H1 (cell line): ENCODE data around the gene CMSS1. TPM values are rescaled to one million over a fixed set of nuclear protein-coding genes. Genes with fewer than 3 reads are reported as not detected.

ENCODE experiments used
- CTCF ChIA-PET: fragments of 300-600 bp; sonication (Branson Sonifier 250); formaldehyde crosslinking; loops from one replicate; lab custom pipeline; 2021; ENCODE audit not compliant: partially characterized antibody; lab: Charles Lee
- POLR2A ChIA-PET: fragments of 300-600 bp; sonication (Branson Sonifier 250); formaldehyde crosslinking; loops from one replicate; lab custom pipeline; 2021; ENCODE audit warnings: inconsistent platforms; ENCODE audit not compliant: partially characterized antibody; lab: Charles Lee
- DNase-seq, 2 experiments: peaks; one replicate each; pipeline versions ENCODE4 v3.0.0 to v3.0.0-alpha.2; 2010 to 2022; ENCODE audit warnings: low spot score in 2 of 2, low read depth in 1 of 2, mixed read lengths in 1 of 2
- FAIRE-seq: peaks from 2 replicates; lab custom pipeline; 2011; peaks lifted over from hg19 to GRCh38; lab: Jason Lieb, UNC
- H2AFZ ChIP-seq: 2 replicates; pipeline ENCODE4 v1.8.1; 2012; ENCODE audit warnings: low read length, inconsistent platforms
- H2AK5ac ChIP-seq: 2 replicates; pipeline ENCODE4 v1.6.1; 2013; ENCODE audit warnings: low read depth, low read length
- H2BK120ac ChIP-seq: replicated peaks from 2 replicates; pipeline ENCODE3; 2013; ENCODE audit warnings: low read depth, low read length, inconsistent platforms
- H2BK12ac ChIP-seq: 2 replicates; pipeline ENCODE4 v1.6.1; 2013; ENCODE audit warnings: low read depth, low read length
- H2BK15ac ChIP-seq: 2 replicates; pipeline ENCODE4 v1.6.1; 2013; ENCODE audit warnings: low read length
- H2BK20ac ChIP-seq: 2 replicates; pipeline ENCODE4 v1.6.1; 2013; ENCODE audit warnings: low read length
- H2BK5ac ChIP-seq: 2 replicates; pipeline ENCODE4 v1.6.1; 2013; ENCODE audit warnings: low read depth, low read length
- H3K14ac ChIP-seq: 2 replicates; pipeline ENCODE4 v1.6.1; 2013; ENCODE audit warnings: inconsistent platforms; ENCODE audit not compliant: insufficient read length
- H3K18ac ChIP-seq: 2 replicates; pipeline ENCODE4 v1.6.1; 2013; ENCODE audit warnings: low read length; ENCODE audit errors: extremely low read depth
- H3K23ac ChIP-seq: 2 replicates; pipeline ENCODE4 v1.6.1; 2013; ENCODE audit warnings: inconsistent platforms; ENCODE audit not compliant: insufficient read length
- H3K23me2 ChIP-seq: 2 replicates; pipeline ENCODE4 v1.6.1; 2013; ENCODE audit warnings: low read depth, low read length
- H3K27ac ChIP-seq: 2 replicates; pipeline ENCODE4 v1.6.1; 2011; ENCODE audit warnings: low read depth, low read length, inconsistent platforms
- H3K27me3 ChIP-seq, 4 experiments: replicated peaks in 1 of 4; 1 replicate in 1 of 4; 2 replicates in 3 of 4; pipeline versions ENCODE4 v1.6.1 to v1.8.1; 2011 to 2013; ENCODE audit warnings: low read length in 3 of 4, mild to moderate bottlenecking in 3 of 4, inconsistent platforms in 2 of 4, mixed read lengths in 2 of 4, moderate library complexity in 1 of 4; ENCODE audit not compliant: control insufficient read depth in 3 of 4, insufficient read depth in 3 of 4; ENCODE audit errors: extremely low read depth in 1 of 4
- H3K36me3 ChIP-seq, 4 experiments: 2 replicates each; pipeline versions ENCODE4 v1.6.1 to v1.8.1; 2011 to 2013; ENCODE audit warnings: mild to moderate bottlenecking in 4 of 4, low read length in 3 of 4, moderate library complexity in 2 of 4, control low read depth in 1 of 4, inconsistent platforms in 1 of 4; ENCODE audit not compliant: insufficient read depth in 4 of 4, control insufficient read depth in 2 of 4
- H3K4ac ChIP-seq: replicated peaks from 2 replicates; pipeline ENCODE3; 2013; ENCODE audit warnings: low read length, low read depth, mixed read lengths, inconsistent platforms; ENCODE audit not compliant: insufficient read length
- H3K4me1 ChIP-seq, 4 experiments: replicated peaks in 1 of 4; 1 replicate in 1 of 4; 2 replicates in 3 of 4; pipeline versions ENCODE4 v1.6.1 to v1.8.1; 2011 to 2013; ENCODE audit warnings: low read length in 3 of 4, inconsistent platforms in 2 of 4, mixed read lengths in 1 of 4; ENCODE audit not compliant: insufficient read depth in 4 of 4, control insufficient read depth in 3 of 4
- H3K4me2 ChIP-seq, 2 experiments: 2 replicates each; pipeline versions ENCODE4 v1.6.1 to v1.8.1; 2011 to 2013; ENCODE audit warnings: low read depth in 2 of 2, low read length in 2 of 2, control low read depth in 1 of 2, inconsistent platforms in 1 of 2, mild to moderate bottlenecking in 1 of 2; ENCODE audit not compliant: insufficient read depth in 1 of 2
- H3K4me3 ChIP-seq, 4 experiments: fragments of 200-600, 300-600 bp in 1 of 4; sonication (generic), shearing (Covaris generic), sonication (Bioruptor Twin) in 1 of 4; 2 replicates each; pipeline versions ENCODE4 v1.5.1 to v1.8.1; 2011 to 2016; ENCODE audit warnings: low read length in 4 of 4, low read depth in 3 of 4, control low read depth in 2 of 4, inconsistent platforms in 2 of 4, mild to moderate bottlenecking in 2 of 4, mixed read lengths in 1 of 4, moderate library complexity in 1 of 4; ENCODE audit not compliant: insufficient read depth in 2 of 4; ENCODE audit errors: extremely low read depth in 1 of 4
- H3K56ac ChIP-seq: replicated peaks from 2 replicates; pipeline ENCODE3; 2013; ENCODE audit warnings: low read depth, mild to moderate bottlenecking, mixed read lengths, low read length, inconsistent platforms; ENCODE audit not compliant: insufficient read length
- H3K79me1 ChIP-seq: 2 replicates; pipeline ENCODE4 v1.6.1; 2013; ENCODE audit warnings: low read depth, low read length, control low read depth
- H3K79me2 ChIP-seq, 2 experiments: 2 replicates each; pipeline versions ENCODE4 v1.6.1 to v1.8.1; 2012 to 2013; ENCODE audit warnings: low read length in 2 of 2, mild to moderate bottlenecking in 2 of 2, inconsistent platforms in 1 of 2; ENCODE audit not compliant: insufficient read depth in 2 of 2, control insufficient read depth in 1 of 2
- H3K9ac ChIP-seq, 4 experiments: replicated peaks in 1 of 4; 1 replicate in 1 of 4; 2 replicates in 3 of 4; pipeline versions ENCODE4 v1.6.1 to v1.8.1; 2011 to 2013; ENCODE audit warnings: low read depth in 3 of 4, low read length in 3 of 4, control low read depth in 2 of 4, mild to moderate bottlenecking in 2 of 4, moderate library complexity in 2 of 4, inconsistent platforms in 1 of 4; ENCODE audit errors: extremely low read depth in 1 of 4
- H3K9me3 ChIP-seq, 2 experiments: 2 replicates each; pipeline versions ENCODE4 v1.6.1 to v1.8.1; 2012 to 2013; ENCODE audit warnings: mild to moderate bottlenecking in 2 of 2, moderate library complexity in 2 of 2, control low read depth in 1 of 2, inconsistent platforms in 1 of 2, low read depth in 1 of 2, low read length in 1 of 2, mixed read lengths in 1 of 2; ENCODE audit not compliant: insufficient read depth in 2 of 2
- H4K20me1 ChIP-seq, 2 experiments: replicated peaks in 1 of 2; 2 replicates each; pipeline versions ENCODE3 to v1.8.1; 2011 to 2013; ENCODE audit warnings: inconsistent platforms in 2 of 2, low read length in 2 of 2, mild to moderate bottlenecking in 1 of 2; ENCODE audit not compliant: insufficient read depth in 2 of 2, control insufficient read depth in 1 of 2
- H4K5ac ChIP-seq: 2 replicates; pipeline ENCODE4 v1.6.1; 2013; ENCODE audit warnings: low read length, low read depth, mixed read lengths, inconsistent platforms; ENCODE audit not compliant: insufficient read length
- H4K8ac ChIP-seq: 2 replicates; pipeline ENCODE4 v1.8.0; 2013; ENCODE audit warnings: mild to moderate bottlenecking, moderate library complexity, low read length, inconsistent platforms; ENCODE audit not compliant: insufficient read depth; ENCODE audit errors: extremely low read depth
- H4K91ac ChIP-seq: replicated peaks from 2 replicates; pipeline ENCODE3; 2013; ENCODE audit warnings: low read length, mixed read lengths, inconsistent platforms; ENCODE audit not compliant: insufficient read length
- ASH2L ChIP-seq: fragments of 200-600, 300-600 bp; sonication (generic); IDR thresholded peaks from one replicate; pipeline ENCODE4 v1.7.1; 2017; ENCODE audit warnings: low read length
- CBX5 ChIP-seq: fragments of 300-800, 300-1000 bp; sonication (generic); IDR thresholded peaks from 2 replicates; pipeline ENCODE4 v1.7.1; 2016; ENCODE audit warnings: antibody characterized with exemption, low read length, low read depth
- CHD1 ChIP-seq: IDR thresholded peaks from 2 replicates; pipeline ENCODE4 v1.6.1; 2012; ENCODE audit warnings: low read depth, low read length, improper control_type of control experiment
- EP300 ChIP-seq, 2 experiments: IDR thresholded peaks; 1 replicate in 1 of 2; 2 replicates in 1 of 2; pipeline ENCODE4 v1.6.1; 2011 to 2012; ENCODE audit warnings: low read depth in 2 of 2, low read length in 2 of 2, mild to moderate bottlenecking in 2 of 2, borderline replicate concordance in 1 of 2, inconsistent platforms in 1 of 2, moderate library complexity in 1 of 2
- JUN ChIP-seq: IDR thresholded peaks from 2 replicates; pipeline ENCODE4 v1.6.1; 2011; ENCODE audit warnings: low read depth, mild to moderate bottlenecking, improper control_type of control experiment, low read length
- NRF1 ChIP-seq: IDR thresholded peaks from 2 replicates; pipeline ENCODE4 v1.6.1; 2011; ENCODE audit warnings: mild to moderate bottlenecking, low read depth, low read length, improper control_type of control experiment
- POU5F1 ChIP-seq: IDR thresholded peaks from 2 replicates; pipeline ENCODE4 v1.6.1; 2011; ENCODE audit warnings: low read depth, mild to moderate bottlenecking, low read length, moderate library complexity
- SIRT6 ChIP-seq: IDR thresholded peaks from one replicate; pipeline ENCODE4 v1.7.1; 2012; ENCODE audit warnings: low read length, inconsistent platforms
- SP4 ChIP-seq: IDR thresholded peaks from 2 replicates; pipeline ENCODE4 v1.6.1; 2012; ENCODE audit warnings: low read length, inconsistent platforms
- YY1 ChIP-seq: IDR thresholded peaks from 2 replicates; pipeline ENCODE4 v1.6.1; 2011; ENCODE audit warnings: low read depth, mild to moderate bottlenecking, low read length
- WGBS, 2 experiments: shearing (Covaris generic) in 1 of 2; methylation state at CpG; one replicate each; pipeline versions ENCODE4 v1.1.6 to v1.1.7; 2013 to 2015; ENCODE audit warnings: low lambda C conversion rate in 2 of 2, mixed read lengths in 2 of 2, inconsistent platforms in 1 of 2, low coverage in 1 of 2, missing lambda C conversion rate in 1 of 2; ENCODE audit not compliant: insufficient replicate concordance in 2 of 2, insufficient coverage in 1 of 2, insufficient read length in 1 of 2; ENCODE audit errors: extremely low coverage in 1 of 2, missing lambda C conversion rate in 1 of 2; 5-methylcytosine and 5-hydroxymethylcytosine counted together
- polyA plus RNA-seq, 7 experiments: library from polyadenylated mRNA; depleted of rRNA in 3 of 7; stranded (reverse) in 5 of 7; unstranded in 2 of 7; fragments of >200 nt in 5 of 7; fragments of 200-250 nt in 2 of 7; gene quantifications; 1 replicate in 5 of 7; 2 replicates in 1 of 7; 4 replicates in 1 of 7; pipeline versions ENCODE4 v1.2.1 to v1.2.3, GENCODE V29; 2011 to 2013; ENCODE audit warnings: missing spikeins in 2 of 7, mixed read lengths in 2 of 7
- total RNA-seq: library from RNA; stranded (reverse); fragmentation: NEBNext Ultra II Directional; extraction: Animal tissue kit (Norgen Biotek cat#: 25700); gene quantifications from 2 replicates; pipeline ENCODE4 v1.2.1, GENCODE V29; 2021
- TF ChIP-seq, protein P1 (sequence below): IDR thresholded peaks from 2 replicates; pipeline ENCODE4 v1.6.1; 2012; ENCODE audit warnings: low read length, inconsistent platforms

The CMSS1 gene
- total and polyA plus RNA-seq, 2 of the 8 experiments (the other 6 are each of a cell fraction or from before 2014, with no cell fraction given) = 15.2 to 75.1 TPM

DNA sequence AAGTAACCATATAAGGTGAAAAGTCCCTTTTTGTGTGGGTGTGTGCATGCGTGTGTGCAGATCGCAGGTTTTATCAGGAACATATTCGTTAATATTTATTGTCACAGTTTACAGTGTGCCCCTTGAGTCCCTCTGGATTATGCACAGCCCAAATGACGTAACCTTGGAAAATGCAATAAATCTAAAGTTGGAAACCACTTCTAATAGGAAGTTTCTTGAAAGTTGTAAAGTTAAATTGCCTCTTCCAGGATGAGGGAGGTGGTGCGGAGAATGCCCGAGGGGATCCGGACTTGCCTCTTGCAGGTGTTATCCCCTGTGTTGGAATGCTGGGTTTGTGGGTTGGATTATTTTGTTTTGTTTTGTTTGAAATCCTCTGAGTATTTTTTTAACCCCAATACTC lies 143.3 kb downstream of the CMSS1 start:
- H3K14ac ChIP-seq = no peak overlapping the region
- 90% methylated on average over 7 of the region's 7 CpGs; no CpG with 5 or more reads in 1 of the 2 experiments for WGBS, 2 experiments
- no peak overlapping the region for H3K56ac ChIP-seq
- H3K4ac ChIP-seq = no peak overlapping the region
- H3K4me3 ChIP-seq = no peak overlapping the region
- H3K79me1 ChIP-seq = no peaks in the 10 kb centered on the region
- no peaks in the 10 kb centered on the region; a peak in 1 of 7 replicates for H3K4me1 ChIP-seq
- no peak overlapping the region for H3K27ac ChIP-seq
- no peak overlapping the region for H2BK15ac ChIP-seq
- CTCF ChIA-PET = no interaction called here
- POLR2A ChIA-PET = no interaction called here
- no peak overlapping the region for H2AK5ac ChIP-seq
- no peak overlapping the region for H4K5ac ChIP-seq
- no peaks in the 10 kb centered on the region for H3K36me3 ChIP-seq
- no peak for FAIRE-seq
- H3K23me2 ChIP-seq = no peaks in the 10 kb centered on the region
- H3K23ac ChIP-seq = no peak overlapping the region
- no peak overlapping the region for H2AFZ ChIP-seq
- H4K91ac ChIP-seq = no peak overlapping the region
- DNase-seq = no peak
- H3K9ac ChIP-seq = no peak overlapping the region
- H4K8ac ChIP-seq = no peak overlapping the region
- H3K27me3 ChIP-seq = no peaks in the 10 kb centered on the region
- peaks cover 0 to 3% of the 10 kb centered on the region in 2 experiments; a peak in 1 of 4 replicates for H3K79me2 ChIP-seq
- H4K20me1 ChIP-seq = no peaks in the 10 kb centered on the region
- no peak overlapping the region for H3K4me2 ChIP-seq
- H2BK120ac ChIP-seq = no peak overlapping the region
- H3K18ac ChIP-seq = no peak overlapping the region
- no peaks in the 10 kb centered on the region for H3K9me3 ChIP-seq
- no peak overlapping the region for H2BK5ac ChIP-seq
- no peak overlapping the region for H2BK12ac ChIP-seq
- H2BK20ac ChIP-seq = no peak overlapping the region
- TF ChIP-seq ASH2L (no peak), YY1 (no peak), NRF1 (no peak), CHD1 (no peak), POU5F1 (no peak), EP300 (IDR thresholded peaks at IDR 0.05; ENCODE audit: borderline replicate concordance in 1 of 2, low read depth in 2 of 2, low read length in 2 of 2) (no peak), SP4 (no peak), CBX5 (no peak), JUN (no peak), SIRT6 (no peak)
- TF ChIP-seq, protein P1, sequence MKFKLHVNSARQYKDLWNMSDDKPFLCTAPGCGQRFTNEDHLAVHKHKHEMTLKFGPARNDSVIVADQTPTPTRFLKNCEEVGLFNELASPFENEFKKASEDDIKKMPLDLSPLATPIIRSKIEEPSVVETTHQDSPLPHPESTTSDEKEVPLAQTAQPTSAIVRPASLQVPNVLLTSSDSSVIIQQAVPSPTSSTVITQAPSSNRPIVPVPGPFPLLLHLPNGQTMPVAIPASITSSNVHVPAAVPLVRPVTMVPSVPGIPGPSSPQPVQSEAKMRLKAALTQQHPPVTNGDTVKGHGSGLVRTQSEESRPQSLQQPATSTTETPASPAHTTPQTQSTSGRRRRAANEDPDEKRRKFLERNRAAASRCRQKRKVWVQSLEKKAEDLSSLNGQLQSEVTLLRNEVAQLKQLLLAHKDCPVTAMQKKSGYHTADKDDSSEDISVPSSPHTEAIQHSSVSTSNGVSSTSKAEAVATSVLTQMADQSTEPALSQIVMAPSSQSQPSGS = no peak
